Thoracic aorta (tissue), 2 donors: ENCODE data around the gene ALG9. TPM values are rescaled to one million over a fixed set of nuclear protein-coding genes. Genes with fewer than 3 reads are reported as not detected.

Source experiments
- ATAC-seq: fragments of 150-250 bp; one replicate; pipeline ENCODE4 v1.8.0; 2017; ENCODE audit warnings: low read depth; ENCODE audit not compliant: insufficient number of reproducible peaks, low FRiP score
- DNase-seq: peaks from one replicate; pipeline ENCODE4 v3.0.0-alpha.2; 2020; ENCODE audit warnings: low spot score
- H3K27ac ChIP-seq, 2 donors: fragments of 200-600 bp; sonication (generic); 1 replicate in 1 of 2; 2 replicates in 1 of 2; pipeline ENCODE4 v1.5.1; 2016; ENCODE audit warnings: mild to moderate bottlenecking in 2 of 2, moderate library complexity in 2 of 2
- H3K27me3 ChIP-seq: fragments of 200-600 bp; sonication (generic); replicated peaks from 2 replicates; pipeline ENCODE4 v1.6.0; 2016; ENCODE audit warnings: mild to moderate bottlenecking; ENCODE audit not compliant: insufficient read depth
- H3K36me3 ChIP-seq: fragments of 200-600 bp; sonication (generic); one replicate; pipeline ENCODE4 v1.5.1; 2016
- H3K4me1 ChIP-seq, 2 donors: fragments of 200-600 bp; sonication (generic); 1 replicate in 1 of 2; 2 replicates in 1 of 2; pipeline versions ENCODE4 v1.5.1 to v1.6.0; 2016; ENCODE audit warnings: low read depth in 2 of 2, mild to moderate bottlenecking in 1 of 2; ENCODE audit not compliant: control insufficient read depth in 1 of 2
- H3K4me3 ChIP-seq: fragments of 200-600 bp; sonication (generic); 2 replicates; pipeline ENCODE4 v1.5.1; 2016; ENCODE audit warnings: mild to moderate bottlenecking
- H3K9me3 ChIP-seq: fragments of 200-600 bp; sonication (generic); 2 replicates; pipeline ENCODE4 v1.5.1; 2016
- total RNA-seq, 2 donors: library from RNA; depleted of rRNA; stranded (reverse); fragments of >200 nt; gene quantifications; one replicate each; pipeline versions ENCODE4 v1.1.0 to v1.2.3, GENCODE V29; 2016
- TF ChIP-seq, protein P1 (sequence below): fragments of 200-600 bp; sonication (generic); IDR thresholded peaks from one replicate; pipeline ENCODE4 v1.5.1; 2019; ENCODE audit warnings: antibody characterized with exemption

ALG9 gene
- total RNA-seq, 2 donors from 2014 or later: 21.2 to 33.4 TPM

DNA sequence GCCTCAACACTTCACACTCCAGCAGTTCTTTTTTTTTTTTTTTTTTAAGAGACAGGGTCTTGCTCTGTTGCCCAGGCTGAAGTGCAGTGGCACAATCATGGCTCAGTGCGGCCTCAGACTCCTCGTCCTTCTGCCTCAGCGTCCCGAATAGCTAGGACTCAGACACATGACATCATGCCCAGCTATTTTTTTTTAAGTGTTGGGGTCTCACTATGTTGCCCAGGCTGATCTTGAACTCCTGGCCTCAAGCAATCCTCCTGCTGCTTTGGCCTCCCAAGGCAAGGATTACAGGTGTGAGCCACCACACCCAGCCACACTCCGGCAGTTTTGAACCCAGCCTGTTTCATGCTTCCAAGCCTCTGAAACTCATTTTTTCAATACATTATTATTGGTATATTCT, 108.9 kb downstream of the ALG9 start:
- TF ChIP-seq, protein P1, sequence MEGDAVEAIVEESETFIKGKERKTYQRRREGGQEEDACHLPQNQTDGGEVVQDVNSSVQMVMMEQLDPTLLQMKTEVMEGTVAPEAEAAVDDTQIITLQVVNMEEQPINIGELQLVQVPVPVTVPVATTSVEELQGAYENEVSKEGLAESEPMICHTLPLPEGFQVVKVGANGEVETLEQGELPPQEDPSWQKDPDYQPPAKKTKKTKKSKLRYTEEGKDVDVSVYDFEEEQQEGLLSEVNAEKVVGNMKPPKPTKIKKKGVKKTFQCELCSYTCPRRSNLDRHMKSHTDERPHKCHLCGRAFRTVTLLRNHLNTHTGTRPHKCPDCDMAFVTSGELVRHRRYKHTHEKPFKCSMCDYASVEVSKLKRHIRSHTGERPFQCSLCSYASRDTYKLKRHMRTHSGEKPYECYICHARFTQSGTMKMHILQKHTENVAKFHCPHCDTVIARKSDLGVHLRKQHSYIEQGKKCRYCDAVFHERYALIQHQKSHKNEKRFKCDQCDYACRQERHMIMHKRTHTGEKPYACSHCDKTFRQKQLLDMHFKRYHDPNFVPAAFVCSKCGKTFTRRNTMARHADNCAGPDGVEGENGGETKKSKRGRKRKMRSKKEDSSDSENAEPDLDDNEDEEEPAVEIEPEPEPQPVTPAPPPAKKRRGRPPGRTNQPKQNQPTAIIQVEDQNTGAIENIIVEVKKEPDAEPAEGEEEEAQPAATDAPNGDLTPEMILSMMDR: no peak
- no peak overlapping the region for H3K27ac ChIP-seq
- no peak for DNase-seq

GRCh38 chr11:111761036-111761435, 110.3 kb downstream of the ALG9 start:
- H3K9me3 ChIP-seq: no peaks in the 10 kb centered on the region

More for the DNA sequence above, 108.9 kb downstream of the ALG9 start:
- no peak for ATAC-seq
- Histone ChIP-seq H3K27me3 (no peaks in the 10 kb centered on the region), H3K4me1 (peaks cover 16 to 23% of the 10 kb centered on the region in 2 donors), H3K36me3 (peaks cover 49% of the 10 kb centered on the region), H3K4me3 (no peak overlapping the region), H3K9me3 (no peaks in the 10 kb centered on the region)

GRCh38 chr11:111759778-111760407, 111.5 kb downstream of the ALG9 start:
- Histone ChIP-seq H3K9me3 (no peaks in the 10 kb centered on the region), H3K4me3 (no peak overlapping the region), H3K36me3 (peaks cover 52% of the 10 kb centered on the region), H3K27ac (no peak overlapping the region), H3K27me3 (no peaks in the 10 kb centered on the region), H3K4me1 (peaks cover 11 to 16% of the 10 kb centered on the region in 2 donors)
- TF ChIP-seq, protein P1: no peak
- DNase-seq (no peak), ATAC-seq (no peak)

More at GRCh38 chr11:111761036-111761435, 110.3 kb downstream of the ALG9 start:
- Histone ChIP-seq H3K4me3 (no peak overlapping the region), H3K4me1 (peaks cover 16% of the 10 kb centered on the region in 2 donors), H3K27me3 (no peaks in the 10 kb centered on the region), H3K36me3 (peaks cover 49% of the 10 kb centered on the region), H3K27ac (no peak overlapping the region)
- DNase-seq: no peak
- ATAC-seq: no peak
- TF ChIP-seq, protein P1: no peak

GRCh38 chr11:111759376-111759775, 112.0 kb downstream of the ALG9 start:
- Histone ChIP-seq H3K4me3 (no peak overlapping the region), H3K27ac (no peak overlapping the region), H3K4me1 (peaks cover 6 to 11% of the 10 kb centered on the region in 2 donors), H3K27me3 (no peaks in the 10 kb centered on the region), H3K36me3 (peaks cover 52% of the 10 kb centered on the region), H3K9me3 (no peaks in the 10 kb centered on the region)
- no peak for DNase-seq
- no peak for ATAC-seq
- TF ChIP-seq, protein P1: no peak

DNA sequence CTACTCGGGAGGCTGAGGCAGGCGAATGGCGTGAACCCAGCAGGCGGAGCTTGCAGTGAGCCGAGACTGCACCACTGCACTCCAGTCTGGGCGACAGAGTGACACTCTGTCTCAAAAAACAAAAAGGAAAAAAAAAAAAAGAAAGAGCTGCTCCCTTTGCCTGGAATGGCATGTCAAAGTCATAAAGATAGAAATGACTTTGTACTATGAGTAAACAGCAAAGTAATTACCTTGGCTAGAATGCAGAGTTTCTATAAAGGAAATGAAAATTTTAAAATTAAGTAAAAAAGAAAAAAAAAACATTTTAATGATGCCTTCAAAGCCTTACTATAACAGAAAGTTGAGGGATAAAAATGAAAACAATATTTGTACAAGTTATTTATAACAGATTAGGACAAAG, 115.3 kb downstream of the ALG9 start:
- no peaks in the 10 kb centered on the region for H3K9me3 ChIP-seq
- ATAC-seq (no peak), DNase-seq (no peak)
- H3K4me1 ChIP-seq: no peaks in the 10 kb centered on the region
- TF ChIP-seq, protein P1: no peak
- peaks cover 53% of the 10 kb centered on the region for H3K36me3 ChIP-seq
- no peaks in the 10 kb centered on the region for H3K27me3 ChIP-seq
- H3K4me3 ChIP-seq: no peak overlapping the region
- no peak overlapping the region for H3K27ac ChIP-seq
